Measurements from ENCODE around the gene RNF126. TPM values are rescaled to one million over a fixed set of nuclear protein-coding genes. Genes with fewer than 3 reads are reported as not detected.

RNF126 gene
- total RNA-seq, 4 donors from 2014 or later, result 96.6 to 156 (median 126) TPM

- TF ChIP-seq CTCF (IDR thresholded peaks at IDR 0.05) (no peak), POLR2A (IDR thresholded peaks at IDR 0.05) (no peak)
- no peak for DNase-seq (ENCODE audit: low spot score in 2 of 2)
- no peak overlapping the region for H3K4me3 ChIP-seq (ENCODE audit: low read depth, poor library complexity, severe bottlenecking)
- intact Hi-C loops (cut with DNase I; ENCODE audit: low total_unique reads), result no loop called here
- 84 to 85% methylated on average over 27 to 34 of the region's 35 CpGs for WGBS, 2 donors
Measured at GRCh38 chr19:602391-603301, 60.4 kb downstream of the RNF126 start.

GRCh38 chr19:601790-602189 lies 61.2 kb downstream of the RNF126 start:
- intact Hi-C loops (cut with DNase I; ENCODE audit: low total_unique reads), result no loop called here
- no peak overlapping the region for H3K4me3 ChIP-seq (ENCODE audit: low read depth, poor library complexity, severe bottlenecking)
- DNase-seq (ENCODE audit: low spot score in 2 of 2), result no peak
- TF ChIP-seq CTCF (IDR thresholded peaks at IDR 0.05) (no peak), POLR2A (IDR thresholded peaks at IDR 0.05) (no peak)
- 82 to 91% methylated on average over 25 of the region's 25 CpGs for WGBS, 2 donors

GRCh38 chr19:601310-601709 lies 61.7 kb downstream of the RNF126 start:
- H3K4me3 ChIP-seq (ENCODE audit: low read depth, poor library complexity, severe bottlenecking), result no peak overlapping the region
- TF ChIP-seq POLR2A (IDR thresholded peaks at IDR 0.05), result no peak
- TF ChIP-seq CTCF (IDR thresholded peaks at IDR 0.05), result no peak
- intact Hi-C loops (cut with DNase I; ENCODE audit: low total_unique reads), result no loop called here
- 88 to 93% methylated on average over 28 of the region's 28 CpGs for WGBS, 2 donors
- DNase-seq (ENCODE audit: low spot score in 2 of 2), result no peak

Other genes with a start within 250 kb of the RNF126 start
- gene SHC2, start 202.2 kb downstream of the RNF126 start, total RNA-seq, result 10 to 100 TPM; 14.6 to 25.0 (median 17.8) TPM
- under 1 TPM in 2 of 4 donors, not detected in 2; 0.34 to 0.57 TPM for gene MADCAM1, start 166.7 kb downstream of the RNF126 start, total RNA-seq
- gene TPGS1, start 155.7 kb downstream of the RNF126 start, total RNA-seq, result 10 to 100 TPM; 23.4 to 73.8 (median 62.1) TPM
- gene CDC34, start 131.5 kb downstream of the RNF126 start, total RNA-seq, result 100 to 1,000 TPM; 129 to 214 (median 140) TPM
- gene GZMM, start 119.2 kb downstream of the RNF126 start, total RNA-seq, result 1 to 10 TPM in 2 of 4 donors, under 1 TPM in 1, not detected in 1; 0.29 to 1.5 (median 1.3) TPM
- gene BSG, start 90.6 kb downstream of the RNF126 start, total RNA-seq, result 100 to 1,000 TPM; 288 to 344 (median 307) TPM
- 1 to 10 TPM in 2 of 4 donors, under 1 TPM in 2; 0.21 to 1.7 (median 1.1) TPM for gene HCN2, start 73.3 kb downstream of the RNF126 start, total RNA-seq
- 10 to 100 TPM; 37.8 to 61.1 (median 46.9) TPM for gene POLRMT, start 29.7 kb downstream of the RNF126 start, total RNA-seq
- gene FGF22, start 23.3 kb downstream of the RNF126 start, total RNA-seq, result 10 to 100 TPM; 16.1 to 41.8 (median 25.6) TPM
- gene FSTL3, start 13.2 kb upstream of the RNF126 start, total RNA-seq, result 10 to 100 TPM; 14.4 to 51.6 (median 43.5) TPM
- under 1 TPM in 1 of 4 donors, not detected in 3; 0.32 TPM for gene PRSS57, start 32.2 kb upstream of the RNF126 start, total RNA-seq
- gene PALM, start 45.7 kb upstream of the RNF126 start, total RNA-seq, result 10 to 100 TPM; 25.1 to 92.3 (median 41.9) TPM
- 1 to 10 TPM in 2 of 4 donors, under 1 TPM in 2; 0.08 to 2.8 (median 0.92) TPM for gene MISP, start 87.9 kb upstream of the RNF126 start, total RNA-seq
- 100 to 1,000 TPM; 167 to 237 (median 205) TPM for gene PTBP1, start 134.2 kb upstream of the RNF126 start, total RNA-seq
- not detected for gene PLPPR3, start 158.7 kb upstream of the RNF126 start, total RNA-seq
- under 1 TPM in 2 of 4 donors, not detected in 2; 0.37 to 0.76 TPM for gene AZU1, start 164.6 kb upstream of the RNF126 start, total RNA-seq
- under 1 TPM in 1 of 4 donors, not detected in 3; 0.86 TPM for gene PRTN3, start 177.8 kb upstream of the RNF126 start, total RNA-seq
- 1 to 10 TPM in 1 of 4 donors, under 1 TPM in 1, not detected in 2; 0.51 to 1.9 TPM for gene ELANE, start 189.1 kb upstream of the RNF126 start, total RNA-seq
- gene CFD, start 196.4 kb upstream of the RNF126 start, total RNA-seq, result 100 to 1,000 TPM; 263 to 871 (median 364) TPM
- 10 to 100 TPM; 41.7 to 62.3 (median 45.5) TPM for gene MED16, start 230.0 kb upstream of the RNF126 start, total RNA-seq
- not detected for gene RNU6-9, start 230.3 kb upstream of the RNF126 start, total RNA-seq